CD4-positive, CD25-positive, alpha-beta regulatory T cell (primary cell): ENCODE measurements around the gene AGMAT. TPM values are rescaled to one million over a fixed set of nuclear protein-coding genes. Genes with fewer than 3 reads are reported as not detected.

Experiments used
- ATAC-seq, 2 donors: fragments of 150-1000 bp; cut with Tn5 transposase; one replicate each; pipeline ENCODE4 v1.10.0; 2021; ENCODE audit warnings: low read depth in 2 of 2, moderate number of reproducible peaks in 2 of 2, moderate library complexity in 1 of 2
- DNase-seq, 3 donors: peaks; one replicate each; pipeline versions ENCODE4 v3.0.0 to v3.0.0-alpha.2; 2012 to 2022; ENCODE audit warnings: mixed read lengths in 1 of 3
- H3K27ac ChIP-seq: one replicate; pipeline ENCODE4 v1.7.0; 2013; ENCODE audit warnings: mild to moderate bottlenecking, low read length; ENCODE audit not compliant: insufficient read depth, poor library complexity, severe bottlenecking
- H3K27me3 ChIP-seq: one replicate; pipeline ENCODE4 v1.7.0; 2013; ENCODE audit warnings: low read length; ENCODE audit not compliant: control insufficient read depth, insufficient read depth
- H3K36me3 ChIP-seq: one replicate; pipeline ENCODE4 v1.7.0; 2013; ENCODE audit warnings: mild to moderate bottlenecking, low read length, moderate library complexity; ENCODE audit not compliant: control insufficient read depth, insufficient read depth
- H3K4me1 ChIP-seq: 2 replicates; pipeline ENCODE4 v1.7.0; 2013; ENCODE audit warnings: mild to moderate bottlenecking, low read length; ENCODE audit not compliant: insufficient read depth, control insufficient read depth, poor library complexity, severe bottlenecking
- H3K4me3 ChIP-seq: one replicate; pipeline ENCODE4 v1.7.0; 2013; ENCODE audit warnings: low read depth, mild to moderate bottlenecking, low read length, moderate library complexity
- H3K9me3 ChIP-seq, 2 experiments: 1 replicate in 1 of 2; 2 replicates in 1 of 2; pipeline ENCODE4 v1.7.0; 2013; ENCODE audit warnings: low read length in 2 of 2, mild to moderate bottlenecking in 1 of 2, moderate library complexity in 1 of 2; ENCODE audit not compliant: control insufficient read depth in 2 of 2
- H3K27ac Mint-ChIP-seq, 3 donors: one replicate each; pipeline ENCODE4 v1.8.0; 2020 to 2022; ENCODE audit warnings: mild to moderate bottlenecking in 3 of 3, mixed read lengths in 3 of 3, moderate library complexity in 2 of 3
- H3K27me3 Mint-ChIP-seq: one replicate; pipeline ENCODE4 v1.8.0; 2022; ENCODE audit warnings: mild to moderate bottlenecking, mixed read lengths
- H3K36me3 Mint-ChIP-seq: one replicate; pipeline ENCODE4 v1.8.0; 2020; ENCODE audit warnings: mixed read lengths
- H3K4me1 Mint-ChIP-seq, 4 donors: one replicate each; pipeline ENCODE4 v1.8.0; 2020 to 2022; ENCODE audit warnings: mixed read lengths in 4 of 4, mild to moderate bottlenecking in 1 of 4
- H3K4me3 Mint-ChIP-seq, 4 donors: one replicate each; pipeline ENCODE4 v1.8.0; 2020 to 2022; ENCODE audit warnings: mild to moderate bottlenecking in 4 of 4, mixed read lengths in 4 of 4, moderate library complexity in 3 of 4
- H3K9me3 Mint-ChIP-seq, 7 donors: one replicate each; pipeline ENCODE4 v1.8.0; 2020 to 2022; ENCODE audit warnings: mixed read lengths in 7 of 7, mild to moderate bottlenecking in 3 of 7, moderate library complexity in 2 of 7
- polyA plus RNA-seq, 4 donors: library from polyadenylated mRNA; unstranded; fragments of 300-500 nt; fragmentation: Illumina TruSeq; gene quantifications; one replicate each; pipeline ENCODE4 v1.2.3, GENCODE V29; 2021
- total RNA-seq: library from RNA; stranded (reverse); gene quantifications from one replicate; pipeline ENCODE4 v1.2.3, GENCODE V29; 2022

AGMAT gene
- total and polyA plus RNA-seq, 5 donors from 2014 or later = 8.9 to 12.7 (median 10.7) TPM

DNA sequence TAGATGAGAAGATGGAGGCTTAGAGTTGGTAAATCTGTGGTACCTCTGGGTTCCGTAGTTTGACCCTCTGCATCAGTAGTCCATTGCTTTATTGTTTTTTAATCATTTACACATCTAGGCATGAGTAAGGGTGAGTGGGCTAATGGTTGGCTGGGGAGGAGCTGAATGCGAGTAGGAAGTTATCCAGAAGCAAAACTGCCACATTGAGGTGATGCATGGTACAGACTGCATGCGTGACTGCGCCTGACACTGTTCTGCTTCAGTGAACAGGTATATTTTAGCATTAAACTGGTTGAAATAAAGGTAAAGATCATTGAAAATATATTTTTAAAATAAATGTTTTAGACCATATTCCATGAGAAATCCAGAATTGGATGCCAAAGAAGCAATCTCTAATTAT is 53.8 kb downstream of the AGMAT start:
- Mint-ChIP-seq H3K36me3 (peaks cover 11% of the 10 kb centered on the region), H3K4me3 (no peak overlapping the region), H3K4me1 (peaks cover 12 to 35% (median 25%) of the 10 kb centered on the region in 4 donors), H3K9me3 (no peaks in the 10 kb centered on the region), H3K27ac (peak overlapping the region in 1 of 3 donors; percentile 23), H3K27me3 (no peaks in the 10 kb centered on the region)
- Histone ChIP-seq H3K4me1 (peaks cover 14% of the 10 kb centered on the region), H3K27me3 (no peaks in the 10 kb centered on the region), H3K9me3 (no peaks in the 10 kb centered on the region), H3K27ac (no peak overlapping the region), H3K4me3 (no peak overlapping the region), H3K36me3 (peaks cover 20% of the 10 kb centered on the region)
- no peak for ATAC-seq
- no peak for DNase-seq

GRCh38 chr1:15526490-15527339 is 58.1 kb downstream of the AGMAT start, which contains the start of gene DNAJC16:
Gene DNAJC16, plus strand, starts transcription at chr1:15526848. Its CDS starts 2,258 bp downstream, at chr1:15529106.
- H3K4me3 Mint-ChIP-seq = peak within 1 kb of the TSS; percentile 73 to 97 (median 93)
- Histone ChIP-seq H3K9me3 (no peaks in the 10 kb centered on the region), H3K27ac (peak within 1 kb of the TSS; percentile 99), H3K36me3 (peaks cover 6% of the 10 kb centered on the region), H3K4me3 (peak within 1 kb of the TSS; percentile 93), H3K27me3 (no peaks in the 10 kb centered on the region), H3K4me1 (peaks cover 36% of the 10 kb centered on the region)
- no peaks in the 10 kb centered on the region for H3K9me3 Mint-ChIP-seq
- peak within 1 kb of the TSS; percentile 93 to 100 (median 97) for H3K27ac Mint-ChIP-seq
- peaks cover under 1% of the 10 kb centered on the region for H3K36me3 Mint-ChIP-seq
- peaks cover 17 to 62% (median 37%) of the 10 kb centered on the region in 4 donors for H3K4me1 Mint-ChIP-seq
- DNase-seq (peak; percentile 93 to 100 (median 98)), ATAC-seq (peak; percentile 56 to 59)
- no peaks in the 10 kb centered on the region for H3K27me3 Mint-ChIP-seq

DNA sequence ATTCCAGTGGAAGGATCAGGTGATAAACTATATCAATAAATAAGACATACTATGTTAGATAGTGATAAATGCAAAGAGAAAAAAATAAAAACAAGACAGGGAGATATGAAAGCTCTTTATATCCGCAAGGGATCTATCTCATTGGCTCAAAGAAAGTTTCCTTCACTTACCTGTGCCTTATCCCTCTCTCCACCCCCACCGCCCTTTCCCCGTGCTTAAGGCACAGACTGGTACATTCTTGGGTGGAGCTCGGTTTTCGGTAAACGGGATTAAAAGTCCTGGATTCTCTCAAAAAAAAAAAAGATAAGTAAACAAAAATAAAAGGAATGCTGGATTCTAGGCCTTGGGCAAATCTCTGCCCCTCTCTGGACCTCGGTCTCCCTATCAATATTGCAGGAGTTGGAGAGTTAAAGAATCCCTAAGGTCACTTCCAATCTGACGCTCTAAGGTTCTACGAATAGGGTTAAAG is 58.8 kb downstream of the AGMAT start:
- Mint-ChIP-seq H3K9me3 (no peaks in the 10 kb centered on the region), H3K4me3 (peak overlapping the region; percentile 73 to 97 (median 93)), H3K4me1 (peaks cover 21 to 65% (median 37%) of the 10 kb centered on the region in 4 donors), H3K27ac (peak overlapping the region; percentile 93 to 100 (median 97)), H3K36me3 (no peaks in the 10 kb centered on the region), H3K27me3 (no peaks in the 10 kb centered on the region)
- Histone ChIP-seq H3K27ac (peak overlapping the region; percentile 99), H3K4me3 (peak overlapping the region; percentile 93), H3K4me1 (peaks cover 36% of the 10 kb centered on the region), H3K27me3 (no peaks in the 10 kb centered on the region), H3K9me3 (no peaks in the 10 kb centered on the region), H3K36me3 (peaks cover 2% of the 10 kb centered on the region)
- ATAC-seq (no peak), DNase-seq (peak in 2 of 3 donors; percentile 11 to 20)

DNA sequence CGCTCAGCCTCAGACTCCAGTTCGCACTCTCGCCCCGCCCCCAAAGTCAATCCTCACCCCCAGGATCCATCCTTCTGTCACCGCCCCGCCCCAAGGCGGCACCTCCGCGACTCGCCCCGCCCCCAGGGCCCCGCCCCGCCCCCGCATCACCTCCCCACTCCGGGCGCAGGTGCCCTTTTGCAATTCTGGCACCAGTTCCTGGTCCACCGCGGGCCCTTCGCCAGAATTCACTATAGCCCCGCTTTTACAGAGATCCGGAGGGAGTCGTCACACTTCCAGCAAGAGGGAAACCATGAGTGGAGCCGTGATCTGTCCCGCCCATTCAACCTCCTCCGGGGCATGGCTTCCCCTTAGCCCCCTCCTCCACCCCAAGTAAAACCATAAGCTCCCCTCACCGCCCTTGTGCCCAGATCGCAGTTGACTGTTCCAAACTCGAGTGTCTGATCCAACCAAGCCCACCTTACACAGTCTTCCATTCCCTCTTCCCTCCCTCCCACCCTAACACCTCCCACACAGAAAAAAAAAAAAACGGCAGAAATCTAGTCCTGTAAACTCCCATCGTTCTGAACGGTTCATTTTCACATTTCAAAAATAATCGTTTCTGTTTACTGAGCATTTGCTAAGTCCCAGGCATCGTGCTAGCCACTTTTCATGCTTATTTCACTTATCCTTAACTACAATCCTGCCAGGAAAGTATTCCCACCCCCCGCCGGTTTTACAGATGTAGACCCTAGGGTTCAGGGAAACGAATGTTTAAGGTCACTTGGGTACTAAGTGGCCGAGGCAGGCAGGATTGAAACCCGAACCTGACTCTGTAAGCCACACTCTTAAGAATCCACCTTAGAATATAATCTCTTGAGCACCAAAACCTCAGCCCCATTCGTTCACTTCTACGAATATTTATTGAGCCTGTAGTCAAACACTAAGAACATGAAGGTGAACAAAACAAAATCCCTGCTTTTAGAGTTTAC is 59.5 kb downstream of the AGMAT start:
- peak overlapping the region; percentile 73 to 97 (median 93) for H3K4me3 Mint-ChIP-seq
- no peaks in the 10 kb centered on the region for H3K27me3 ChIP-seq
- H3K27ac ChIP-seq = peak overlapping the region; percentile 99
- no peaks in the 10 kb centered on the region for H3K36me3 ChIP-seq
- ATAC-seq (peak in 1 of 2 donors; percentile 65), DNase-seq (peak in 1 of 3 donors; percentile 23)
- H3K4me1 ChIP-seq = peaks cover 36% of the 10 kb centered on the region
- no peaks in the 10 kb centered on the region for H3K9me3 ChIP-seq
- peaks cover 21 to 61% (median 36%) of the 10 kb centered on the region in 4 donors for H3K4me1 Mint-ChIP-seq
- H3K4me3 ChIP-seq = peak overlapping the region; percentile 93
- no peaks in the 10 kb centered on the region for H3K9me3 Mint-ChIP-seq
- H3K27me3 Mint-ChIP-seq = no peaks in the 10 kb centered on the region
- H3K27ac Mint-ChIP-seq = peak overlapping the region; percentile 93 to 100 (median 98)
- no peaks in the 10 kb centered on the region for H3K36me3 Mint-ChIP-seq

- no peak overlapping the region for H3K4me3 ChIP-seq
- H3K4me1 ChIP-seq = peaks cover 36% of the 10 kb centered on the region
- DNase-seq (peak; percentile 99 to 100 (median 100)), ATAC-seq (peak; percentile 52 to 68)
- no peaks in the 10 kb centered on the region for H3K27me3 ChIP-seq
- Mint-ChIP-seq H3K27ac (peak overlapping the region; percentile 93 to 100 (median 98)), H3K4me1 (peaks cover 21 to 65% (median 36%) of the 10 kb centered on the region in 4 donors), H3K27me3 (no peaks in the 10 kb centered on the region), H3K4me3 (peak overlapping the region; percentile 73 to 97 (median 93)), H3K9me3 (no peaks in the 10 kb centered on the region), H3K36me3 (no peaks in the 10 kb centered on the region)
- H3K27ac ChIP-seq = peak overlapping the region; percentile 99
- H3K36me3 ChIP-seq = no peaks in the 10 kb centered on the region
- H3K9me3 ChIP-seq = no peaks in the 10 kb centered on the region
Measured at GRCh38 chr1:15524283-15525049, 60.4 kb downstream of the AGMAT start.

DNA sequence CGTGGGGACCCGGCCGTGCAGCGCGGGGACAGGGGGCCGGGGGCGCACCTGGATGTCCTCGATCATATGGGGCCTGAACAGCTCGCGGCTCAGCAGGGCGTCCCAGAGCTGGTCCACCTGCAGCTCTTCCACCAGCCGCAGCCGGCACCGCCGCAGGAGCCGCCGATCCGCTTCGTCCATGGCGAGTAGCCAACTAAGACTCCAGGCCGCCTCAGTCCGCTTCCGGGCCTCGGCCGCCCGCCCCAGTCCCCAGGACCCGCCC is 60.9 kb downstream of the AGMAT start, which contains the start of gene CASP9:
Gene CASP9 (minus strand): TSS at position 195 of the 262 bp plus-strand sequence. CDS start 15 bp downstream, at position 180.
- Mint-ChIP-seq H3K36me3 (no peaks in the 10 kb centered on the region), H3K4me1 (peaks cover 21 to 65% (median 35%) of the 10 kb centered on the region in 4 donors), H3K27ac (peak within 1 kb of the TSS; percentile 93 to 100 (median 98)), H3K27me3 (no peaks in the 10 kb centered on the region), H3K4me3 (peak within 1 kb of the TSS; percentile 91 to 97 (median 94)), H3K9me3 (no peaks in the 10 kb centered on the region)
- Histone ChIP-seq H3K36me3 (no peaks in the 10 kb centered on the region), H3K27me3 (no peaks in the 10 kb centered on the region), H3K27ac (peak within 1 kb of the TSS; percentile 99), H3K9me3 (no peaks in the 10 kb centered on the region), H3K4me1 (peaks cover 36% of the 10 kb centered on the region), H3K4me3 (peak within 1 kb of the TSS; percentile 93)
- no peak for DNase-seq
- no peak for ATAC-seq
